Measurements from ENCODE around the gene CIRBP.

DNA sequence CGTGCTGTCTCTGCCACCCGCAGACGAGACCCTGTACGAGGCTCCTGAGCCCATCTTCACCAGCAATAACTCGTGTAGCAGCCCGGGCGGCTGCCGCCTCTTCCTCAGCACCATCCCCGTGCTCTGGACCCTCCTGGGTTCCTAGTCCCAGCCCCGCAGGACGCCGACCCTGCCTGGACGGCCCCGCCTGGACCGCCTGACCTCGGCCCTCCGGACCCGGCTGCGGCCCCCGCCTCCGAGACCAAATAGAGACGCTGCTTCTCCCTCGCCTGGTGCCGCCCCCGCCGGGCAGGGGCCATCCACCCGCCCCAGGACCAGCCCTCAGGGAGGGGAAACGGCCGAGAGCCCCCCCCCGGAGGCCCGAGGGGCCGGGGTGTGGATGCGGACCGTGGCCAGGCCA lies 30.7 kb downstream of the CIRBP start:
- no peak for TF ChIP-seq RFX5 (IDR thresholded peaks at IDR 0.05; ENCODE audit: low read length)
- TF ChIP-seq CTCF (IDR thresholded peaks at IDR 0.05) = no peak
- TF ChIP-seq YY1 (IDR thresholded peaks at IDR 0.05; ENCODE audit: low read depth) = no peak
- no peak for TF ChIP-seq POLR2AphosphoS5 (IDR thresholded peaks at IDR 0.05; ENCODE audit: low read depth, low read length)
- TF ChIP-seq EP300 (IDR thresholded peaks at IDR 0.05; ENCODE audit: borderline replicate concordance in 1 of 2, low read depth in 1 of 2, low read length in 1 of 2) = no peak
- no peak for TF ChIP-seq TAF1 (IDR thresholded peaks at IDR 0.05; ENCODE audit: borderline replicate concordance, low read depth, low read length)
- TF ChIP-seq REST (IDR thresholded peaks at IDR 0.05; ENCODE audit: low read depth, low read length) = no peak
